WTC11 (cell line): ENCODE data around the gene CDA.

ENCODE experiments used
- CTCF ChIP-seq: fragments of 200-600 bp; IDR thresholded peaks from 2 replicates; pipeline ENCODE4 v1.8.0; 2022; ENCODE audit warnings: antibody characterized with exemption
- ESRRA ChIP-seq: sonication (generic); formaldehyde crosslinking; IDR thresholded peaks from 2 replicates; pipeline ENCODE4 v1.8.1; 2022; ENCODE audit warnings: mild to moderate bottlenecking, missing genetic modification reagents, borderline replicate concordance
- GABPB1 ChIP-seq: sonication (generic); formaldehyde crosslinking; IDR thresholded peaks from 2 replicates; pipeline ENCODE4 v1.8.1; 2023; ENCODE audit warnings: mild to moderate bottlenecking, missing genetic modification reagents
- MAX ChIP-seq: sonication (generic); formaldehyde crosslinking; IDR thresholded peaks from 2 replicates; pipeline ENCODE4 v1.8.0; 2022; ENCODE audit warnings: mild to moderate bottlenecking, missing genetic modification reagents
- SP1 ChIP-seq: sonication (generic); formaldehyde crosslinking; conservative IDR thresholded peaks from 2 replicates; pipeline ENCODE4 v1.8.1; 2022; ENCODE audit warnings: missing genetic modification reagents
- USF1 ChIP-seq: sonication (generic); formaldehyde crosslinking; IDR thresholded peaks from 2 replicates; pipeline ENCODE4 v1.8.0; 2022; ENCODE audit warnings: mild to moderate bottlenecking, missing genetic modification reagents
- USF2 ChIP-seq: sonication (generic); formaldehyde crosslinking; IDR thresholded peaks from 2 replicates; pipeline ENCODE4 v1.8.1; 2023; ENCODE audit warnings: mild to moderate bottlenecking, missing genetic modification reagents, moderate library complexity
- ZNF121 ChIP-seq: sonication (generic); formaldehyde crosslinking; IDR thresholded peaks from 2 replicates; pipeline ENCODE4 v1.8.0; 2023; ENCODE audit warnings: missing genetic modification reagents

GRCh38 chr1:20665726-20666125 is 76.8 kb downstream of the CDA start:
- no peak for TF ChIP-seq USF1 (CRISPR knock-in tag)
- no peak for TF ChIP-seq ZNF121
- no peak for TF ChIP-seq GABPB1 (CRISPR knock-in tag)
- no peak for TF ChIP-seq USF2 (CRISPR knock-in tag)
- TF ChIP-seq CTCF: no peak
- no peak for TF ChIP-seq ESRRA (CRISPR knock-in tag)
- no peak for TF ChIP-seq SP1
- TF ChIP-seq MAX (CRISPR knock-in tag): no peak
